Body of pancreas (tissue), 4 donors: Measurements from ENCODE around the gene ZNF212.

Experiments
- POLR2A ChIP-seq, 3 donors: fragments of 450-650 bp; IDR thresholded peaks; one replicate each; pipeline ENCODE4 v1.6.1; 2016; ENCODE audit warnings: antibody characterized with exemption in 3 of 3, mild to moderate bottlenecking in 2 of 3
- TF ChIP-seq, protein P1 (sequence below), 7 experiments: fragments of 450-650 bp in 4 of 7; fragments of 200-600 bp in 3 of 7; sonication (generic) in 3 of 7; IDR thresholded peaks; one replicate each; pipeline ENCODE4 v1.5.1; 2016 to 2019; ENCODE audit warnings: antibody characterized with exemption in 7 of 7

DNA sequence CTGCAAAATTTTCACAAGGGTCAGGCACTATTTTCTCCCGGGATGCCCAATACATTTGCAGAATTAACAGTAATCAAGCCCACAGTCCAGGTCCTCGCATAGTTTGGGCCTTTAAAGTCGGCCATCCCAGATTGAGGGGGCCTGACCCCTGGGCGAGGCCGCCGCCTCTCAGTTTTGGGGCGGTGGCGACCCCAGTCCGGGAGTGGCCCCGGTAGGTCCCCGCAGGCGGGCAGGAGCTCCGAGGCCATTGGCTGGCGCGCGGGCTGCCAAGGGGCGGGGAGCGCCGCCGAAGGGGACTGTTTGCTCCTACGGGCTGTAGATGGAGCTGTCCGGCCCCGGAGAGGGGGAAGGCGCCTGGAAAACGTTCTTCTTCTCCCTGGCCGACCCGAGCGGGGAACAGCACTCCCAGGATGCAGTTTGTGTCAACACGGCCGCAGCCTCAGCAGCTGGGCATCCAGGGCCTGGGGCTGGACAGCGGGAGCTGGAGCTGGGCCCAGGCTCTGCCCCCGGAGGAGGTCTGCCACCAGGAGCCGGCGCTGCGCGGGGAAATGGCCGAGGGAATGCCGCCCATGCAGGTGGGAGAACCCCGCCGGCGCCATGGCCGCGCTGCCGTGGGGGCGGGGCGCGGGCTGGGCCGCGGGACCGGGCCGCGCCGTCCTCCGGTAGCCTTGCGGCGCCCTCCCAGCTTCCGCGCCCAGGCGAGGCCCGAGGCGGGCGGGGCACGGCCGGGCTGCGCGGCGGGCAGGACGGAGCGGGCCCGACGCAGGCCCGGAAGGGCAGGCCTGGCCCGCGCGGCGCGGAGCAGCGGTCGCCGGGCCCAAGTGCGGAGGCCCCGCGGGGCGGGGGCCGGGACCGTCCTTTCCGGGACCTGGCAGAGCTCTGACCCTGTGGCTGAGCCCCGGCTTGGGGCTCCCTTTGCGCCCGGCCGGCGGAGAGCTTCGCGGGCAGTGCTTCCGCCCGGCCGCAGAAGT is 44.0 kb upstream of the ZNF212 start, which contains the start of gene ZNF282:
- TF ChIP-seq, protein P1, sequence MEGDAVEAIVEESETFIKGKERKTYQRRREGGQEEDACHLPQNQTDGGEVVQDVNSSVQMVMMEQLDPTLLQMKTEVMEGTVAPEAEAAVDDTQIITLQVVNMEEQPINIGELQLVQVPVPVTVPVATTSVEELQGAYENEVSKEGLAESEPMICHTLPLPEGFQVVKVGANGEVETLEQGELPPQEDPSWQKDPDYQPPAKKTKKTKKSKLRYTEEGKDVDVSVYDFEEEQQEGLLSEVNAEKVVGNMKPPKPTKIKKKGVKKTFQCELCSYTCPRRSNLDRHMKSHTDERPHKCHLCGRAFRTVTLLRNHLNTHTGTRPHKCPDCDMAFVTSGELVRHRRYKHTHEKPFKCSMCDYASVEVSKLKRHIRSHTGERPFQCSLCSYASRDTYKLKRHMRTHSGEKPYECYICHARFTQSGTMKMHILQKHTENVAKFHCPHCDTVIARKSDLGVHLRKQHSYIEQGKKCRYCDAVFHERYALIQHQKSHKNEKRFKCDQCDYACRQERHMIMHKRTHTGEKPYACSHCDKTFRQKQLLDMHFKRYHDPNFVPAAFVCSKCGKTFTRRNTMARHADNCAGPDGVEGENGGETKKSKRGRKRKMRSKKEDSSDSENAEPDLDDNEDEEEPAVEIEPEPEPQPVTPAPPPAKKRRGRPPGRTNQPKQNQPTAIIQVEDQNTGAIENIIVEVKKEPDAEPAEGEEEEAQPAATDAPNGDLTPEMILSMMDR (IDR thresholded peaks at IDR 0.05), result peak; percentile 54 to 86 (median 77)
- TF ChIP-seq POLR2A (IDR thresholded peaks at IDR 0.05), result peak; percentile 48 to 80 (median 74)
